NCI-H1092 (cell line): Measurements from ENCODE around the gene CAPN3.

Experiments used
- DNase-seq: peaks from one replicate; lab custom pipeline; 2025; lab: John Stamatoyannopoulos, UW

CAPN3 gene

DNA sequence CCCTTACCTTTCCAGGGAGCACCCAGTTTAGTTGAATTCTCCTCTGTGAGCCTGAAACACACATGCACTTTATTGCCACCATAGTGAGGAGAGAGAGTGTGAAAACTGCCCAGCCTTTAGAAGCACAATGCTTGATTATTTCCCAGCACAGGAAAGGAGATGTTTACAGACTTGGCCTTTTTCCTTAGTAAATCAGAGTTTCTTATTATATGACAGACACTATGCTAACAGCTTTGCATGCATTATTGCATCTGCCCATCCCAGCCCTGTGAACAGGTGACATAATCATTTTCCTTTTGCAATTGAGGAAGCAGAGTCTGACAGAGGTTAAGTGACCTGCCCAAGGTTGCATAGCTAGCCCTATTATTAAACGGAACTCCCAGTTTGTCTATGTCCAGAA, 36.5 kb downstream of the CAPN3 start:
- no peak for DNase-seq

DNA sequence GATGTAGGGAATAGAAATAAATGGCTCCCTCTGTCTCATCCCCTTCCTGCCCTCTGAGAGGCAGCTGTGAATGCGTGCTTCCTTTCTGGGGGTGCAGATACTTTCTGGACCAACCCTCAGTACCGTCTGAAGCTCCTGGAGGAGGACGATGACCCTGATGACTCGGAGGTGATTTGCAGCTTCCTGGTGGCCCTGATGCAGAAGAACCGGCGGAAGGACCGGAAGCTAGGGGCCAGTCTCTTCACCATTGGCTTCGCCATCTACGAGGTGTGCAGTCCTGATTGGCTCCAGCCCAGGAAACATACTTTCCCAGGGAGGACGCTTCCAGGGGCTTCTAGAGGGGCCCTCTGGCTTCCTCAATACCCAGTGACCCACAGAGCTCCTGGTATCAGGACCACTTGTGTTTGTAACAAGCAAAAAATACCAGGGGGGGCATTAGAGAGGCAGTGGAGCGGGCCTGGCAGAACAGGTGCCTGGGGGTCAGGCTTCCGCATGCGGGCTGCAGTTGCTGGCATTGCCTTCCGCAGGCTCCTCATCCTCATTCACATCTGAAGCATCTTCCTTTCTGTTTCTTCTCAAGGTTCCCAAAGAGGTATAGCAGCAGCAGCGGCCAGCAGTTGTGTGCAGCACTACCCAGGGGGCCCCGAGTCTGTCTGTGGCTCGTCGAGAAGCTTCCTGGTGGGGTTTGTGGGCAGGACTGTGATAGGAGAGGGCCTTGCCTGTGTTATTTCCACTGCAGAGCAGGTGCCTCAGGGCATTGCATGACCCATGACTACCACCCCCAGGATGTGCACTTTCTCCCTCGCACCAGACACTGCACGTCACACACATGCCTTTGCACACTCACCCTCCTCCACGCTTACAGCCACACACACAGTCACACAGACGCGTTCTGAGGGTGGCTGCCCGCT, 42.5 kb downstream of the CAPN3 start:
- no peak for DNase-seq

DNA sequence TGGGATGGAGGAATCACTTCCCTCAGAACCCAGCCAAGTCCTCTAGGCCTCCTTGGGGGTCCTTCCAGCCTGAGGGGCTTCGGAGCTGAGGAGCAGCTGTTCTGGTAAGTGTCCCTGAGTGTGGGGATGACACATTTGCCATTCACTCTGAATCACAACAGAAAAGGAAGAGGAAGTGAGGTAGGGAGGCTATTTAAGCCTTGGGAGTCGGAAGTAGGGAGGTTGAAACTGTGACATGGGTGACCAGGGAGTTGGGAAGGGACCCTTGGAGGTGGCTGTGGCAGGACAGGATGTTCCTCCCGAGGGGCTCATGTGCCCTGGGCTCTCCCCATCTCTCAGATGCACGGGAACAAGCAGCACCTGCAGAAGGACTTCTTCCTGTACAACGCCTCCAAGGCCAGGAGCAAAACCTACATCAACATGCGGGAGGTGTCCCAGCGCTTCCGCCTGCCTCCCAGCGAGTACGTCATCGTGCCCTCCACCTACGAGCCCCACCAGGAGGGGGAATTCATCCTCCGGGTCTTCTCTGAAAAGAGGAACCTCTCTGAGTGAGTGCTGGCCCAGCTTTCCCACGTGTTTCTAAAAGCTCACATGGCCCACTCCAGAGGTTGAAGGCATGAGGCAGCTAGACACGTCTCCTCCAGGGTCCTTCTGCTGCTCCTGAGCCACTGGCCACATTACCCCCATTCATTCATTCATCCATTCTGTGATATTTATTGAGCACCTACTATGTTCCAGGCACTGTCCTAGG, 43.3 kb downstream of the CAPN3 start:
- DNase-seq: no peak

- no peak for DNase-seq
These were observed 44.1 kb downstream of the CAPN3 start for GRCh38 chr15:42403389-42403788.

- no peak for DNase-seq
These were observed 45.3 kb downstream of the CAPN3 start for GRCh38 chr15:42404461-42405235.

DNA sequence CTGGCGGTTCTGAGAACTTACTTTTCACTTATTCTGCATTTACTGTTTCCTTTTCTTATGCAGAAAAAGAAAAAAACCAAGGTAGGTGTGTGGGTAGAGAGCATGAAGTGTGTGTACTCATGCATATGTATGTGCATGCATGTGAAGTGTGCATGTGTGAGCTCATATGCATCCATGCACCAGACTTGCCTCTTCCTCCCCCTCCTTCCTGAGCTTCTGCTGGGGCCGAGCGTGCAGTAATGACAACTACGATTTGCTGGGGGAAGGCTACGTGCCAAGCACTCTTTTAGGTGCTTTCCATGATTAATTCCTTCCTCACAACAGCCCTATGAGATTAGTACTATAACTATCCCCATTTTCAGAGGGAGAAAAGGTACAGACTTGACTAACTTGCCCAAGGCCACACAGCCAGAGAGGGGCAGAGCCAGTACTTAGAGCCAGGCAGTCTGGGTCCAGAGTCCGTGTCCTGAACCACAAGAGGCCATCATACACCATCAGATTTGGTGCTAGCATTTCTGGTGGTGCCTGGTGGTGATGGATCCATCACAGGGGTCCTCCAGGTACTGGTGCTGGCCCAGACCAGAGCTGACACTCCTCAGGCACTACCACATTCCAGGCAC, 46.7 kb downstream of the CAPN3 start:
- no peak for DNase-seq

- DNase-seq: no peak
These were observed 48.9 kb downstream of the CAPN3 start for GRCh38 chr15:42408178-42408577.

DNA sequence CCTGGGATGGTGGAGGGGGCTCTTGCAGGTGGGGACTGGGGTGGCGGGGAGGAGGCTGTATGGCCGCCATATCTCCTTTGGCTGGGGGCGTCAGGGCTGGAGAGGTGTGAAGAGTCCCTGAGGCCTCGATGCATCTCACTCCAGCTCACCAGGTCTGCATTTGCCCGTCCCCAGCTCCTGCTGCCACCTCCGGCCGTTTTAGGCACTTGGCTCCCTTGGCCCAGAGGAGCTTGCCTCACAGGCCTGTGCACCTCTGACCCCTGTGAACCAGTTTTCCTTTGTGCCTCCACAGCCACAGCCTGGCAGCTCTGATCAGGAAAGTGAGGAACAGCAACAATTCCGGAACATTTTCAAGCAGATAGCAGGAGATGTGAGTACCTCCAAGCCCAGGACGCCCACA, 49.7 kb downstream of the CAPN3 start:
- no peak for DNase-seq

GRCh38 chr15:42411884-42412283, 52.6 kb downstream of the CAPN3 start:
- no peak for DNase-seq

GRCh38 chr15:42413920-42414319, 54.6 kb downstream of the CAPN3 start:
- no peak for DNase-seq

GRCh38 chr15:42419369-42419768, 60.1 kb downstream of the CAPN3 start:
- no peak for DNase-seq

DNA sequence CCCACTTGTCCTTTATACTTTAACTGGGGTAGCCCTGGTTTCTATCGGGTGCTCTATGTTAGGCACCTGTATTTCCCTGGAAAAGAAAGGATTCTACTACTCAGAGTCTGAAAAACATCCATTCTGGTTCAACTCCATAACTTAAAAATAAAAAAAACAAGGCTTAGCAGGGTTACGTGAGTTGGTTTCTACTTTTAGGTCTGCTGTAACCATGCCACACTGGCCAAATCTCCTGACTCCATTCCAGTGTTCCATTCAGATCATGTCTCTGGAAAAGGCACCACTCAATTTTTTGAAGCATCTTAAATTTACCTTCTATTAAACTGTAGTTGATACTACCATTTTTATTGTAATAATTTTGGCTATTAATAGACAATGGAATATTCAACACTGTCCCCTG, 62.1 kb downstream of the CAPN3 start:
- no peak for DNase-seq

DNA sequence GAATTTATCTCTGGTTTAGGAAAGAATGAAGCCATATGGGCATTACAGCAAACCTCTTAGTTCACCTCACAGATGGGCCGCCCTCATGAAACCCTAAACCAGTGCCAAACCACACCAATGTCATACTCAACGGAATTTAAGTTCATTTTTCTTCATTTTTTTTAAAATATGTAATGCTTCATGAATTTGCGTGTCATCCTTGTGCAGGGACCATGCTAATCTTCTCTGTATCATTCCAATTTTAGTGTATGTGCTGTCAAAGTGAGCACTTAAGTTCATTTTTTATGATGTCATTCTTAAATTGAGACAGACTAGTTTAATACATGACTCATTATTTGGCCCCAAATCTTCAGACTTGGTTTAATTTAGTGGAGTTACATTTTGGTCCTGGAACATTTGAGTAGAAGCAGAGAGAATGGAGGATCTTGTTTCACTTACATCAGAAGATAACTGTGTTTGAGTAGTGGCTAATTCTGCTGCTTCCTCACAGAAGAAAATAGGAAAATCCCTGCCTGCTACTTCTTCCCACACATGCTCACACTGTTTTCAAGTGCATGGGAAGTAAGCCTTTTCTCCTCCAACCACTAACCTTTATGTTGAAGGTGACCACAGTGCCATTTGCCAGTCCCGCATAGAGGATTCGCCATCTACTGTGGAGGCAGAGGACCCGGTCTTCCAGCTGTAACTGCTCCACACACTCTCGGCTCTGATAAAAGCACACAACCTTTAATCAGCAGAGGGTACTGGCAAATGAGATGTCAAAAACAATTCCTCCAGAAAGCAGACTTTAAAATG, 68.3 kb downstream of the CAPN3 start:
- DNase-seq: no peak

- no peak for DNase-seq
These were observed 85.2 kb downstream of the CAPN3 start for GRCh38 chr15:42444415-42445063.

GRCh38 chr15:42445551-42445950, 86.2 kb downstream of the CAPN3 start:
- DNase-seq: no peak

GRCh38 chr15:42447599-42447998, 88.3 kb downstream of the CAPN3 start:
- no peak for DNase-seq

DNA sequence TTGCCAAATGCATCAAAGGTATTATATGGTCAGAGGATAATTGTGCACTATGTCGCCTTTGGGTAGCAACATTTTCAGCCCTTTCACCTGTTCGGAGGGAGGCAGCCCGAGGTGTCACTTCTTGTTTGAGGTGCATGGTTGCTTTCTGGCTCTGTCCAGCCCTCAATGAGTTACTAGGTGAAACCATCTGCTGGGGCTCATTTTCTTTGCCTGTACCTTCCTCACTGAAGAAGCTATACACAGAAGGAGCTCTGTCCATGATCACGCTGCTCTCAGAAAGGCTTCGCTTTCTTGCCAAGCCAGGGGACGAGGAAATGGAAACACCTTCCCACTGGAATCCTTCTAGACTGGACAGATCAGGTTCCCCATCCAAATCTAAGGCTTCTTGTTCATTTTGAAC, 89.0 kb downstream of the CAPN3 start:
- no peak for DNase-seq

GRCh38 chr15:42449770-42450424, 90.6 kb downstream of the CAPN3 start:
- no peak for DNase-seq

DNA sequence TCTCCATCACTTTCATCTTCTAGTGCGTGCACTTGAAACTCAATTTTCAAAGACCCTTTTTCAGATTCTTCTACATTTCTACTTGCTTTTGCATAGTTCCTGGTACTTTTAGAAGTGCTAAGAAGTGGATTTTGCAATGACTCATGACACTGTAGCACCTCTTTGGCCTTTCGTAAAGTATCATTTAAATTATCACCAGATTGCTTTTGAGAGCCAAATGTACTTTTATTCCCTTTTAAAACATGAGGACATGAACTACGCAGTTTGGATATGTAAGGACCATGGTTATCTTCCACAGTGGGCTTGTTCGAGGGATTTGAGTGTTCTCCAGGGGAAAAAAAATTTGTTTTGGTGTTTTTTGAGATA, 91.1 kb downstream of the CAPN3 start:
- DNase-seq: no peak

DNA sequence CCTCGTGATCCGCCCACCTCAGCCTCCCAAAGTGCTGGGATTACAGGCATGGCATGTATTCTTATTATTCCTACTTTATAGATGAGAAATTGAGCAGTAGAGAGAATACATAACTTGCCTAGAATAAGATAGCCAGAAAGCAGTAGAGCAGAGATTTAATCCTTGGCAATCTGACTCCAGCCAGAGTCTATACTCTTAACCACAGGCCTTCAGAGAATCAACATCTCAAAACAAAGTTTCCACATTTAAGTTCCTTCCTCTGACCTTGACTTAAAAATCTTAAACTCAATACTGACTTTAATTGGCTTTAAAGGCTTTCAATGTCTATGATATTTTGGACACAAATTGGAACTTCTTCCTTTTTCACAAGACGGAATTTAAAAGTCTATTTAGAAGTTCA, 94.5 kb downstream of the CAPN3 start:
- DNase-seq: no peak
